ENCODE results near the gene CBX7.

The CBX7 gene

DNA sequence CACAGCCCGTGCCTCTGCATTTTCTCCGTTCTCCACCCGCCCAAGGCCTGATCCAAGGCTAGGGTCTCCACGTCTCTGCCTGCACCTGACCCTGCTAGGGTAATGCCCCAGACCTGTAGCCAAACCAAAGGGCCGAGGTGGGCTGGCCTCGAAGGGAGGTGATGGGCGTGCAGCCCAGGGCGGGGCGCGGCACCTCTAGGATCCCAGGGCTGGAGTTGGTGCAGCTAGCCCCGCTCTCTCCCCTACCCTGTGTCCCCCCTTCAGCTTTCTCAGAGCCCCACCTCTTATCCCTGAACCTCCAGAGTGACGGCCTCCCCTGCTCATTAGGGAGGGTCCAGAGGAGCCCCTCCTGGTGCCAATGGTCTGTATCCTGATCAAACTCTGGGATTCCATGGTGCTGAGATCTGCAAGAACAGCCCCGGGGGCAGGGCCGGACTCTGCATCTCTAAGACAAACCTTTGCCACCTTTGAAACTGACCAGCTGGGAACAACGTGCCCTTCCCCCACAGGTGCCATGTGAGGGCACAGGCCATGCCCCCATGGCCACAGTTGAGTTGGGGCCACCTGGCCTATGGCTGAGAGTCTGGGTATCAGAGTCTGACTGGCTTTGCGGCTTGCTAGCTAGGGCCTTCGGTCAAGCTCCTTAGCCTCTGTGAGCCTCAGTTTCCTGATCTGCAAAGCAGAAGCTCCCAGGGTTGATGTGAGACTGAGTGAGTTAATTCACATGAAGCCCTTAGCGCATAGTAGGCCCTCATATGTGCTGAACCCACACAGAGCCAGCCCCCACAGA is 23.1 kb upstream of the CBX7 start:
- no peak overlapping the region for H3K27ac ChIP-seq (replicated peaks)
- H3K27me3 ChIP-seq (ENCODE audit: insufficient read depth, poor library complexity, severe bottlenecking), result peaks cover 6% of the 10 kb centered on the region
- TF ChIP-seq GABPA (IDR thresholded peaks at IDR 0.05; ENCODE audit: low read depth) (no peak), SPI1 (IDR thresholded peaks at IDR 0.05; ENCODE audit: borderline replicate concordance, low read depth) (no peak), POLR2AphosphoS5 (IDR thresholded peaks at IDR 0.05; ENCODE audit: low read depth) (no peak)
- TF ChIP-seq, protein P1, sequence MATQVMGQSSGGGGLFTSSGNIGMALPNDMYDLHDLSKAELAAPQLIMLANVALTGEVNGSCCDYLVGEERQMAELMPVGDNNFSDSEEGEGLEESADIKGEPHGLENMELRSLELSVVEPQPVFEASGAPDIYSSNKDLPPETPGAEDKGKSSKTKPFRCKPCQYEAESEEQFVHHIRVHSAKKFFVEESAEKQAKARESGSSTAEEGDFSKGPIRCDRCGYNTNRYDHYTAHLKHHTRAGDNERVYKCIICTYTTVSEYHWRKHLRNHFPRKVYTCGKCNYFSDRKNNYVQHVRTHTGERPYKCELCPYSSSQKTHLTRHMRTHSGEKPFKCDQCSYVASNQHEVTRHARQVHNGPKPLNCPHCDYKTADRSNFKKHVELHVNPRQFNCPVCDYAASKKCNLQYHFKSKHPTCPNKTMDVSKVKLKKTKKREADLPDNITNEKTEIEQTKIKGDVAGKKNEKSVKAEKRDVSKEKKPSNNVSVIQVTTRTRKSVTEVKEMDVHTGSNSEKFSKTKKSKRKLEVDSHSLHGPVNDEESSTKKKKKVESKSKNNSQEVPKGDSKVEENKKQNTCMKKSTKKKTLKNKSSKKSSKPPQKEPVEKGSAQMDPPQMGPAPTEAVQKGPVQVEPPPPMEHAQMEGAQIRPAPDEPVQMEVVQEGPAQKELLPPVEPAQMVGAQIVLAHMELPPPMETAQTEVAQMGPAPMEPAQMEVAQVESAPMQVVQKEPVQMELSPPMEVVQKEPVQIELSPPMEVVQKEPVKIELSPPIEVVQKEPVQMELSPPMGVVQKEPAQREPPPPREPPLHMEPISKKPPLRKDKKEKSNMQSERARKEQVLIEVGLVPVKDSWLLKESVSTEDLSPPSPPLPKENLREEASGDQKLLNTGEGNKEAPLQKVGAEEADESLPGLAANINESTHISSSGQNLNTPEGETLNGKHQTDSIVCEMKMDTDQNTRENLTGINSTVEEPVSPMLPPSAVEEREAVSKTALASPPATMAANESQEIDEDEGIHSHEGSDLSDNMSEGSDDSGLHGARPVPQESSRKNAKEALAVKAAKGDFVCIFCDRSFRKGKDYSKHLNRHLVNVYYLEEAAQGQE (IDR thresholded peaks at IDR 0.05; ENCODE audit: insufficient replicate concordance, low read depth), result no peak
- TF ChIP-seq, protein P2, sequence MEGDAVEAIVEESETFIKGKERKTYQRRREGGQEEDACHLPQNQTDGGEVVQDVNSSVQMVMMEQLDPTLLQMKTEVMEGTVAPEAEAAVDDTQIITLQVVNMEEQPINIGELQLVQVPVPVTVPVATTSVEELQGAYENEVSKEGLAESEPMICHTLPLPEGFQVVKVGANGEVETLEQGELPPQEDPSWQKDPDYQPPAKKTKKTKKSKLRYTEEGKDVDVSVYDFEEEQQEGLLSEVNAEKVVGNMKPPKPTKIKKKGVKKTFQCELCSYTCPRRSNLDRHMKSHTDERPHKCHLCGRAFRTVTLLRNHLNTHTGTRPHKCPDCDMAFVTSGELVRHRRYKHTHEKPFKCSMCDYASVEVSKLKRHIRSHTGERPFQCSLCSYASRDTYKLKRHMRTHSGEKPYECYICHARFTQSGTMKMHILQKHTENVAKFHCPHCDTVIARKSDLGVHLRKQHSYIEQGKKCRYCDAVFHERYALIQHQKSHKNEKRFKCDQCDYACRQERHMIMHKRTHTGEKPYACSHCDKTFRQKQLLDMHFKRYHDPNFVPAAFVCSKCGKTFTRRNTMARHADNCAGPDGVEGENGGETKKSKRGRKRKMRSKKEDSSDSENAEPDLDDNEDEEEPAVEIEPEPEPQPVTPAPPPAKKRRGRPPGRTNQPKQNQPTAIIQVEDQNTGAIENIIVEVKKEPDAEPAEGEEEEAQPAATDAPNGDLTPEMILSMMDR (IDR thresholded peaks at IDR 0.05; ENCODE audit: insufficient read depth, low read length), result no peak
- no peak for DNase-seq (ENCODE audit: low read depth in 1 of 2, low spot score in 1 of 2)
- no peak overlapping the region for H3K4me3 ChIP-seq (replicated peaks; ENCODE audit: insufficient read depth, low read length)

DNA sequence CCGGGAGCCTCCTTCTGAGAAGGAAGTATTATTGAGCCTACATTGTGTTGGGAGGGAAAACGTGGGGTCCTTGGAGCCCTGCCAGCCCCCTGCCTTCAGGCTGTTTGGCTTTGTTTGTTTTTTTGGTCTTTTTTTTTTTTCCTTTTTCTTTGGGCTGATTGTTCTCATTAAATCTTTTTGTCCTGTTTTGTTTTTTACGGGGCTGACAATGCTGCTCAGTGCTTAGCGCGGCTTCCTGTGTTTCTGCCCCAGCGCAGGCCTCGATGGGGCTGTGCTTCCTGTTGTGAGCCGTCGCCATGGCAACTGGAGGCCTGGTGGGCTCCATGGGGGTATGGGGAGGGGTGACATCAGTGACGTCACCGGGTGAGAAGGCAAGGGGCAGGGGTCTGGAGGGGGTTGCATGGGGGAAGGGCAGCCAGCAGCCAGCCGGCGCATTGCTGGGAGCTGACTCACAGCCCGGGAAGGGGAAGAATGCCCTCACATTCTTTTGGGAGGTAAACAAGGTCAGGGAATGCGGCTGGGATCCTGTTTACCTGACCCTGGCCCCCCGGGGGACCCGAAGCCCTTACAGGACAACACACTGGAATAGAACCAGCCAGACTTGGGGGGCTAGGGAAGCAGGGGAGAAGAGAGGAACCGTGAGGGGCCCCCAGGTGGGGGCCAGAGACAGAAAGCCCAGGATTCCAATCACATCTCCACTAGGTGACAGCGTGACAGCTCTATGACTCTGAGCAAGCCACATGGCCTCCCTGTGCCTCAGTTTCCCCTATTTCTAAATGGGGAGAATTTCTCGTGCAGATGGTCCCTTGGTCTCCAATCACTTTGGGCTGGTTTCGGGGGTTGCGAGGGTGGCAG is 22.2 kb upstream of the CBX7 start:
- H3K27me3 ChIP-seq (ENCODE audit: insufficient read depth, poor library complexity, severe bottlenecking), result peaks cover 6% of the 10 kb centered on the region
- DNase-seq (ENCODE audit: low read depth in 1 of 2, low spot score in 1 of 2), result no peak
- H3K27ac ChIP-seq (replicated peaks), result no peak overlapping the region
- H3K4me3 ChIP-seq (replicated peaks; ENCODE audit: insufficient read depth, low read length), result no peak overlapping the region
- TF ChIP-seq POLR2AphosphoS5 (IDR thresholded peaks at IDR 0.05; ENCODE audit: low read depth) (no peak), GABPA (IDR thresholded peaks at IDR 0.05; ENCODE audit: low read depth) (no peak), SPI1 (IDR thresholded peaks at IDR 0.05; ENCODE audit: borderline replicate concordance, low read depth) (no peak)
- TF ChIP-seq, protein P2 (IDR thresholded peaks at IDR 0.05; ENCODE audit: insufficient read depth, low read length), result no peak
- TF ChIP-seq, protein P1 (IDR thresholded peaks at IDR 0.05; ENCODE audit: insufficient replicate concordance, low read depth), result no peak

DNA sequence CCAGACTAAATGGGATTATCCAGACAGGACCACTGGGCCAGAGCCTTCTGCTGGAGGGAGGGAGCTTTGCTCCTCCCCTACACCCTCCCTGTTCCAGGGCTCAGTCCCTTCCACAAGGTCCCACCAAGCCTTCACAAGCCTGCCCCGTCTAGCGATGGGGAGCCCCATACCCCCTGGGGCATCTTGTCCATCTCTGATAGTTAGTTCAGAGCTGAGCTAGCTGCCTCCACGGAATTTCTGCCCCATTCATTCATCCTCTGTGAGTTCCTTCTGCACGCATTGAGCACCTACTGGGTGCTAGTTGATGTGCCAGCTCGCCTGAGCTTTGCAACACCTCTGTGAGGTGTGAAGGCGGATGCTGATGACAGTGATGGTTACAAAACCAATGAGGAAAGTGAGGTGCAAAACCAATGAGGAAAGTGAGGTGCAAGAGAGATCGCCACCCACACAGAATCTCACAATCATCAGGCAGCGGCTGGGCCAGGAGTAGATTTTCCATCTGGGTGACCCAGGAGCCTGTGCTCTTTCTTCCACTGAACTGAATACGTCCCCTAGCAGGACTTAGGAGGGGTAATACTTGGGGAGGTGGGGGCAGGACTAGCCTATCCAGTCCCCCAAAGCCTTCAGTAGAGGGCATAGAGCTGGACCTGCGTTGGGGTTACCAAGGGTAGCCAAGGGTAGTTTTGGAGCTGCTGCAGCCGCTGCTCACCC is 21.5 kb upstream of the CBX7 start:
- Histone ChIP-seq H3K4me3 (replicated peaks; ENCODE audit: insufficient read depth, low read length) (no peak overlapping the region), H3K27ac (replicated peaks) (no peak overlapping the region), H3K27me3 (ENCODE audit: insufficient read depth, poor library complexity, severe bottlenecking) (peaks cover 6% of the 10 kb centered on the region)
- TF ChIP-seq, protein P1 (IDR thresholded peaks at IDR 0.05; ENCODE audit: insufficient replicate concordance, low read depth), result no peak
- TF ChIP-seq GABPA (IDR thresholded peaks at IDR 0.05; ENCODE audit: low read depth) (no peak), POLR2AphosphoS5 (IDR thresholded peaks at IDR 0.05; ENCODE audit: low read depth) (no peak), SPI1 (IDR thresholded peaks at IDR 0.05; ENCODE audit: borderline replicate concordance, low read depth) (no peak)
- TF ChIP-seq, protein P2 (IDR thresholded peaks at IDR 0.05; ENCODE audit: insufficient read depth, low read length), result no peak
- DNase-seq (ENCODE audit: low read depth in 1 of 2, low spot score in 1 of 2), result no peak

Data from HL-60 (cell line).